ENCODE results near the gene UBASH3A.

- TF ChIP-seq CTCF (optimal IDR thresholded peaks at IDR 0.05 in 1 of 3, IDR thresholded peaks at IDR 0.05 in 1 of 3, conservative IDR thresholded peaks at IDR 0.05 in 1 of 3; ENCODE audit: extremely low read depth in 1 of 3, insufficient read depth in 2 of 3, low read length in 3 of 3) (no peak), EZH2 (IDR thresholded peaks at IDR 0.05; ENCODE audit: low read length) (no peak)
Observed at GRCh38 chr21:42413093-42413492, 9.4 kb downstream of the UBASH3A start.
